GM12878 (cell line): ENCODE measurements around the gene HABP2. TPM values are rescaled to one million over a fixed set of nuclear protein-coding genes. Genes with fewer than 3 reads are reported as not detected.

Experiments
- ATAC-seq: fragments of 200-7000 bp; cut with Tn5 transposase; 3 replicates; pipeline ENCODE4 v1.9.1; 2020; ENCODE audit warnings: mild to moderate bottlenecking, moderate library complexity
- BruUV-seq: library from RNA; stranded (reverse); fragments of 400-500 nt; replicated peaks from 2 replicates; lab custom pipeline; 2021; lab: Mats Ljungman, UMichigan
- CTCF ChIA-PET: fragments of 300-600 bp; sonication (Branson Sonifier 250); formaldehyde crosslinking; extraction: SDS; loops from one replicate; lab custom pipeline; 2021; ENCODE audit warnings: inconsistent platforms; lab: Yijun Ruan, JAX
- POLR2A ChIA-PET: fragments of 350-600 bp; formaldehyde crosslinking; extraction: SDS; loops from one replicate; lab custom pipeline; 2021; ENCODE audit warnings: inconsistent platforms; lab: Charles Lee
- RAD21 ChIA-PET: fragments of 300-600 bp; sonication (Branson Sonifier 250); formaldehyde crosslinking; loops from one replicate; lab custom pipeline; 2023; ENCODE audit warnings: antibody characterized with exemption; ENCODE audit not compliant: unreplicated experiment; lab: Charles Lee
- SMC1A ChIA-PET: fragments of 300-600 bp; sonication (Branson Sonifier 250); formaldehyde crosslinking; loops from one replicate; lab custom pipeline; 2023; ENCODE audit not compliant: unreplicated experiment, uncharacterized antibody; lab: Charles Lee
- DNase-seq: peaks from one replicate; pipeline ENCODE4 v3.0.0-alpha.2; 2011; ENCODE audit warnings: low read depth, low spot score
- FAIRE-seq: peaks from 3 replicates; lab custom pipeline; 2011; peaks lifted over from hg19 to GRCh38; lab: Jason Lieb, UNC
- H2AFZ ChIP-seq: 2 replicates; pipeline ENCODE4 v1.6.0; 2011; ENCODE audit warnings: low read depth, low read length, control low read depth; ENCODE audit not compliant: control insufficient read depth
- H3K27ac ChIP-seq: 2 replicates; pipeline ENCODE4 v1.5.1; 2011; ENCODE audit warnings: control low read depth; ENCODE audit not compliant: control insufficient read depth, insufficient read depth
- H3K27me3 ChIP-seq, 2 experiments: replicated peaks in 1 of 2; 2 replicates each; pipeline versions ENCODE4 v1.6.0 to v1.6.1; 2011; ENCODE audit warnings: low read length in 1 of 2; ENCODE audit not compliant: control insufficient read depth in 2 of 2, insufficient read depth in 2 of 2
- H3K36me3 ChIP-seq, 2 experiments: 2 replicates each; pipeline ENCODE4 v1.5.1; 2011; ENCODE audit warnings: low read length in 1 of 2; ENCODE audit not compliant: control insufficient read depth in 2 of 2, insufficient read depth in 2 of 2
- H3K4me1 ChIP-seq: 2 replicates; pipeline ENCODE4 v1.6.1; 2011; ENCODE audit warnings: mild to moderate bottlenecking, low read length, moderate library complexity, mixed read lengths; ENCODE audit not compliant: control insufficient read depth, insufficient read depth
- H3K4me2 ChIP-seq: 2 replicates; pipeline ENCODE4 v1.6.0; 2011; ENCODE audit warnings: control low read depth; ENCODE audit not compliant: control insufficient read depth, insufficient read depth
- H3K4me3 ChIP-seq: fragments of 200-600 bp; sonication (generic); 2 replicates; pipeline ENCODE4 v1.5.1; 2016
- H3K79me2 ChIP-seq: 2 replicates; pipeline ENCODE4 v1.6.0; 2011; ENCODE audit warnings: low read length; ENCODE audit not compliant: control insufficient read depth, insufficient read depth
- H3K9ac ChIP-seq: 2 replicates; pipeline ENCODE4 v1.8.0; 2011; ENCODE audit warnings: low read length, control low read depth, mixed read lengths; ENCODE audit not compliant: control insufficient read depth, insufficient read depth
- H3K9me3 ChIP-seq: replicated peaks from 3 replicates; pipeline ENCODE4 v1.5.1; 2011; ENCODE audit warnings: mild to moderate bottlenecking, low read length; ENCODE audit not compliant: control insufficient read depth, insufficient read depth
- H4K20me1 ChIP-seq: 2 replicates; pipeline ENCODE4 v1.6.0; 2011; ENCODE audit not compliant: control insufficient read depth, insufficient read depth
- CBFB ChIP-seq: IDR thresholded peaks from 2 replicates; pipeline ENCODE4 v1.6.1; 2016; ENCODE audit warnings: antibody characterized with exemption, low read depth
- CHD4 ChIP-seq: fragments of 200-600 bp; sonication (generic); IDR thresholded peaks from 2 replicates; pipeline ENCODE4 v1.6.1; 2016; ENCODE audit warnings: mild to moderate bottlenecking
- CTCF ChIP-seq, 3 experiments: IDR thresholded peaks in 2 of 3; conservative IDR thresholded peaks in 1 of 3; 2 replicates each; pipeline ENCODE4 v1.5.1; 2011; ENCODE audit warnings: low read depth in 3 of 3, low read length in 3 of 3, mild to moderate bottlenecking in 3 of 3, control low read depth in 2 of 3, moderate library complexity in 2 of 3, inconsistent platforms in 1 of 3, mixed read lengths in 1 of 3; ENCODE audit not compliant: control insufficient read depth in 2 of 3, insufficient read depth in 1 of 3; ENCODE audit errors: extremely low read depth in 1 of 3
- ETV6 ChIP-seq, 2 experiments: fragments of 450-650 bp in 1 of 2; IDR thresholded peaks in 1 of 2; conservative IDR thresholded peaks in 1 of 2; 2 replicates each; pipeline ENCODE4 v1.6.1; 2014; ENCODE audit warnings: antibody characterized with exemption in 1 of 2, borderline replicate concordance in 1 of 2, low read depth in 1 of 2, mild to moderate bottlenecking in 1 of 2, moderate library complexity in 1 of 2
- EZH2 ChIP-seq: IDR thresholded peaks from 2 replicates; pipeline ENCODE4 v1.6.1; 2012; ENCODE audit warnings: low read depth, mild to moderate bottlenecking, control low read depth, inconsistent platforms, low read length, borderline replicate concordance; ENCODE audit not compliant: control insufficient read depth
- IKZF2 ChIP-seq, 2 experiments: fragments of 450-650 bp; IDR thresholded peaks; 2 replicates each; pipeline ENCODE4 v1.6.1; 2017; ENCODE audit warnings: mild to moderate bottlenecking in 2 of 2, moderate library complexity in 2 of 2
- JUNB ChIP-seq: IDR thresholded peaks from 2 replicates; pipeline ENCODE4 v1.6.1; 2016; ENCODE audit warnings: antibody characterized with exemption, mild to moderate bottlenecking
- KLF5 ChIP-seq: fragments of 450-650 bp; IDR thresholded peaks from 2 replicates; pipeline ENCODE4 v1.6.1; 2014; ENCODE audit warnings: mild to moderate bottlenecking; ENCODE audit not compliant: partially characterized antibody
- PML ChIP-seq: IDR thresholded peaks from 2 replicates; pipeline ENCODE4 v1.6.1; 2012; ENCODE audit warnings: low read length, inconsistent platforms
- RAD21 ChIP-seq: IDR thresholded peaks from 2 replicates; pipeline ENCODE4 v1.6.1; 2011; ENCODE audit warnings: mild to moderate bottlenecking, low read depth, low read length, moderate library complexity; ENCODE audit not compliant: insufficient read depth
- SMAD1 ChIP-seq: fragments of 450-650 bp; IDR thresholded peaks from 2 replicates; pipeline ENCODE4 v1.6.1; 2018; ENCODE audit warnings: mild to moderate bottlenecking, low read depth; ENCODE audit not compliant: partially characterized antibody
- SMAD5 ChIP-seq: IDR thresholded peaks from 2 replicates; pipeline ENCODE4 v1.6.1; 2016; ENCODE audit warnings: antibody characterized with exemption, low read depth
- SRF ChIP-seq, 2 experiments: IDR thresholded peaks; 2 replicates each; pipeline ENCODE4 v1.6.1; 2011; ENCODE audit warnings: low read depth in 2 of 2, low read length in 2 of 2, mild to moderate bottlenecking in 1 of 2, moderate library complexity in 1 of 2
- ZBTB11 ChIP-seq: fragments of 450-650 bp; formaldehyde crosslinking; IDR thresholded peaks from 2 replicates; pipeline ENCODE4 v1.5.0; 2022; ENCODE audit warnings: mild to moderate bottlenecking, missing genetic modification characterization
- WGBS: methylation state at CpG from one replicate; pipeline ENCODE4 v1.1.6; 2016; ENCODE audit warnings: low lambda C conversion rate; ENCODE audit not compliant: insufficient replicate concordance, insufficient coverage; ENCODE audit errors: missing lambda C conversion rate; 5-methylcytosine and 5-hydroxymethylcytosine counted together
- in situ Hi-C: fragments of 300-500 bp; cut with MboI; formaldehyde crosslinking; loops from 9 replicates; pipeline ENCODE4 v1.14.3; 2018; ENCODE audit warnings: mixed read lengths
- intact Hi-C: fragments of 100-400 bp; cut with micrococcal nuclease; formaldehyde crosslinking; loops from one replicate; pipeline ENCODE4 v1.14.2; 2022; ENCODE audit not compliant: unreplicated experiment
- polyA plus RNA-seq, 11 experiments: library from polyadenylated mRNA; depleted of rRNA in 4 of 11; unstranded in 6 of 11; stranded (reverse) in 5 of 11; fragments of >200 nt; fragmentation: Nextera tagmentation in 4 of 11; fragmentation: Illumina TruSeq in 1 of 11; extraction: Ambion mirVana in 4 of 11; extraction: Trizol in 1 of 11; gene quantifications; 1 replicate in 1 of 11; 2 replicates in 10 of 11; pipeline versions ENCODE4 v1.2.1 to v1.2.3, GENCODE V29; 2011 to 2016; ENCODE audit warnings: inconsistent platforms in 2 of 11, missing spikeins in 2 of 11, low read depth in 1 of 11
- total RNA-seq, 4 experiments: library from RNA; depleted of rRNA in 3 of 4; stranded (reverse); fragments of >200 nt in 3 of 4; fragmentation: Illumina TruSeq in 1 of 4; extraction: Trizol in 1 of 4; gene quantifications; 2 replicates each; pipeline versions ENCODE4 v1.2.1 to v1.2.3, GENCODE V29; 2013 to 2021
- TF ChIP-seq, protein P1 (sequence below): IDR thresholded peaks from 2 replicates; pipeline ENCODE4 v1.6.1; 2011; ENCODE audit warnings: low read depth, mild to moderate bottlenecking, low read length, moderate library complexity, borderline replicate concordance; ENCODE audit errors: extremely low read depth
- TF ChIP-seq, protein P2 (sequence below): fragments of 150-350 bp; IDR thresholded peaks from 2 replicates; pipeline ENCODE4 v1.6.1; 2016; ENCODE audit warnings: low read depth, low read length

HABP2 gene
- total and polyA plus RNA-seq, 10 of the 15 experiments (the other 5 are each of a cell fraction or from before 2014, with no cell fraction given) = 0.13 TPM; not detected in 9

DNA sequence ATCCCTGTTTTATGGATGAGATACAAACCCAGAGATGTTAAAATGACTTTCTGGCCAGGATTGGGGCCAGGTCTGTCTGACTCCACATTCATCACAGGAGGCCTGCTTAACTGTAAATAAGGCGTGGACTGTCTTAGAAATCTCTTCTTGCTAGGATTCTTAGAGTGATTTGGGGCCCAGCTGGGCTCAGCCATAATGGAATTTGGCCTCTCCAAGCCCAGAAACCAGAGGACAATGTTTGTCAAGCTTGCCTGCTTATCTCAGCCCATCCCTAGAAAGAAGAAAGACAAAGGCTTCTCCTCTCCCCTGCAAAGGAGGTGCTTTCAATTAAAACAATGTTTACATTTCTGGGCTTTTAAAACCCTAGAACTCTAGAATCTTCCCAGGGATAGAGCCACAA is 2.9 kb downstream of the HABP2 start:
- H2AFZ ChIP-seq = no peak overlapping the region
- in situ Hi-C loops (no loop called here), intact Hi-C loops (no loop called here)
- no peak overlapping the region for H3K4me3 ChIP-seq
- TF ChIP-seq CTCF (IDR thresholded peaks at IDR 0.05 in 2 of 3, conservative IDR thresholded peaks at IDR 0.05 in 1 of 3; ENCODE audit: control insufficient read depth in 2 of 3, extremely low read depth in 1 of 3, insufficient read depth in 1 of 3, low read depth in 3 of 3, low read length in 3 of 3) = no peak
- no peak for TF ChIP-seq CHD4
- no peak for TF ChIP-seq EZH2
- TF ChIP-seq ETV6 (conservative IDR thresholded peaks at IDR 0.05 in 1 of 2, IDR thresholded peaks at IDR 0.05 in 1 of 2; ENCODE audit: borderline replicate concordance in 1 of 2, low read depth in 1 of 2) = no peak
- TF ChIP-seq CBFB = no peak
- TF ChIP-seq JUNB = no peak
- TF ChIP-seq PML = no peak
- no peak for TF ChIP-seq RAD21
- no peak for TF ChIP-seq SMAD1
- TF ChIP-seq, protein P1, sequence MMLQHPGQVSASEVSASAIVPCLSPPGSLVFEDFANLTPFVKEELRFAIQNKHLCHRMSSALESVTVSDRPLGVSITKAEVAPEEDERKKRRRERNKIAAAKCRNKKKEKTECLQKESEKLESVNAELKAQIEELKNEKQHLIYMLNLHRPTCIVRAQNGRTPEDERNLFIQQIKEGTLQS = no peak
- no peak for TF ChIP-seq IKZF2 (IDR thresholded peaks at IDR 0.05)
- TF ChIP-seq SRF (IDR thresholded peaks at IDR 0.05; ENCODE audit: low read depth in 2 of 2, low read length in 2 of 2) = no peak
- TF ChIP-seq ZBTB11 = no peak
- TF ChIP-seq KLF5 = no peak
- TF ChIP-seq, protein P2, sequence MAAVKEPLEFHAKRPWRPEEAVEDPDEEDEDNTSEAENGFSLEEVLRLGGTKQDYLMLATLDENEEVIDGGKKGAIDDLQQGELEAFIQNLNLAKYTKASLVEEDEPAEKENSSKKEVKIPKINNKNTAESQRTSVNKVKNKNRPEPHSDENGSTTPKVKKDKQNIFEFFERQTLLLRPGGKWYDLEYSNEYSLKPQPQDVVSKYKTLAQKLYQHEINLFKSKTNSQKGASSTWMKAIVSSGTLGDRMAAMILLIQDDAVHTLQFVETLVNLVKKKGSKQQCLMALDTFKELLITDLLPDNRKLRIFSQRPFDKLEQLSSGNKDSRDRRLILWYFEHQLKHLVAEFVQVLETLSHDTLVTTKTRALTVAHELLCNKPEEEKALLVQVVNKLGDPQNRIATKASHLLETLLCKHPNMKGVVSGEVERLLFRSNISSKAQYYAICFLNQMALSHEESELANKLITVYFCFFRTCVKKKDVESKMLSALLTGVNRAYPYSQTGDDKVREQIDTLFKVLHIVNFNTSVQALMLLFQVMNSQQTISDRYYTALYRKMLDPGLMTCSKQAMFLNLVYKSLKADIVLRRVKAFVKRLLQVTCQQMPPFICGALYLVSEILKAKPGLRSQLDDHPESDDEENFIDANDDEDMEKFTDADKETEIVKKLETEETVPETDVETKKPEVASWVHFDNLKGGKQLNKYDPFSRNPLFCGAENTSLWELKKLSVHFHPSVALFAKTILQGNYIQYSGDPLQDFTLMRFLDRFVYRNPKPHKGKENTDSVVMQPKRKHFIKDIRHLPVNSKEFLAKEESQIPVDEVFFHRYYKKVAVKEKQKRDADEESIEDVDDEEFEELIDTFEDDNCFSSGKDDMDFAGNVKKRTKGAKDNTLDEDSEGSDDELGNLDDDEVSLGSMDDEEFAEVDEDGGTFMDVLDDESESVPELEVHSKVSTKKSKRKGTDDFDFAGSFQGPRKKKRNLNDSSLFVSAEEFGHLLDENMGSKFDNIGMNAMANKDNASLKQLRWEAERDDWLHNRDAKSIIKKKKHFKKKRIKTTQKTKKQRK = no peak
- no peak for TF ChIP-seq SMAD5
- no peak overlapping the region for H3K27ac ChIP-seq
- POLR2A ChIA-PET = no interaction called here
- H3K36me3 ChIP-seq = no peaks in the 10 kb centered on the region
- no peak for FAIRE-seq
- DNase-seq = no peak
- SMC1A ChIA-PET = no interaction called here
- no TSS peak for BruUV-seq
- peaks cover 0 to 7% of the 10 kb centered on the region in 2 experiments; a peak in 3 of 4 replicates for H3K27me3 ChIP-seq
- no peak for ATAC-seq
- CTCF ChIA-PET = no interaction called here
- no peaks in the 10 kb centered on the region for H4K20me1 ChIP-seq
- H3K79me2 ChIP-seq = no peaks in the 10 kb centered on the region
- no peaks in the 10 kb centered on the region for H3K9me3 ChIP-seq
- H3K4me2 ChIP-seq = no peak overlapping the region
- no peak overlapping the region for H3K9ac ChIP-seq
- 0% methylated on average over 1 of the region's 1 CpG for WGBS
- H3K4me1 ChIP-seq = no peaks in the 10 kb centered on the region; the same call in 1 of the 2 replicates
- RAD21 ChIA-PET = no interaction called here
